GM21529 (cell line): Measurements from ENCODE around the gene SMIM22.
A peak's percentile ranks its signal among the peaks of the same experiment; 100 is the strongest.
"Not testable (repeated sequence)": the region's sequence is repeated elsewhere in the genome, so short reads cannot be mapped to it uniquely, and the experiment has no call there.

Source experiments
- ATAC-seq: cut with Tn5 transposase; IDR thresholded peaks from one replicate; pipeline ENCODE4 v1.9.1; 2021; ENCODE audit not compliant: unreplicated experiment

The SMIM22 gene

DNA sequence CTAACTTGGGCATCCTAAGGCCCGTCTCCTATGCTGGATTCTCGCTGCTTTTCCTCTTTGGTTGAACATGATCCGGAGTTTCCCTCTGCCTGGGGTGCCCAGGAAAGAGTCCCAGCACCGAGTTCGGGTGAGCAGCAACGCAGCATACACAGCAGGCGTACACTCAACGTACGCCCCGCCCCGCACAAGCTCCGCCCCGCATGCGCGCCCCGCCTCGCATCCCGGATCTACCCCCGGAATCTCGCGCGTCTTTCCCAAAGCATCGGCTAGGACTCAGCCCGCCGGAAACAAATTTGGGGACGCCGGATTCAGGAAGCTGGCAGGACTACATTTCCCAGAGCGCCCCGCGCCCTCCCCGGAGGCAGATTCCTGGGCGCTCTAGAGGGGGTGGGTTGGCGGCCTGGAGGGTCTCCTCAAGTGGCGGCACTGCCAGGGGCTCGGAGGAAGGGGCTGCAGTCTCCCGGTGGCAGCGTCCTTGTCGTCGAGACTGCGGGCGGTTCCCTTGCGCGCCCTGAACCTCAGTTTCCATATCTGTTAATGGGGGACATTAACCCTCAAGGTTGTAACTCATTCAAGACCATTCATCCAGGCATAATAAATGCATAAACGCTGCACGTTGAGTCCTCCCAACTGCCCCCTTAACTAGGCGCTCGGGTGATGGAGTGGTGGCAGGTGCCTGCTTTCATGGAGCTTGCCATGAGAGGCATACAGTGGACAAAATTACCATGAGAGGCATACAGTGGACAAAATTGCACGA lies 26.4 kb upstream of the SMIM22 start:
- ATAC-seq = peak; percentile 67

DNA sequence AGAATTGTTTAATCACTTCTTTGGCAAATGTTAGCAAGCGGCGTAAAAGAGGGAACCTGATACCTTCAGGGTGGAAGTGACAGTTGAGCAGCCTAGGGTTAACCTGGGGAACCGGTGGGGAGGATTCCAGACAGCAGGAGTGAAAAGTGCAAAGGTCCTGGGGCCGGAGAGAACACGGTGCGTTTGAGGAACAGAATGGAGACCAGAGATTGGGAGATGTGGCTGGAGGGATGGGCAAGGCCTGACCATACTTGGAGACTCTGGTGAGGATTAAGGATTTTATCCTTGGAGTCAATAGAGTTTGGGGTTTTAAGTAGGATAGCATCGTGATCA lies 25.9 kb upstream of the SMIM22 start:
- no peak for ATAC-seq

DNA sequence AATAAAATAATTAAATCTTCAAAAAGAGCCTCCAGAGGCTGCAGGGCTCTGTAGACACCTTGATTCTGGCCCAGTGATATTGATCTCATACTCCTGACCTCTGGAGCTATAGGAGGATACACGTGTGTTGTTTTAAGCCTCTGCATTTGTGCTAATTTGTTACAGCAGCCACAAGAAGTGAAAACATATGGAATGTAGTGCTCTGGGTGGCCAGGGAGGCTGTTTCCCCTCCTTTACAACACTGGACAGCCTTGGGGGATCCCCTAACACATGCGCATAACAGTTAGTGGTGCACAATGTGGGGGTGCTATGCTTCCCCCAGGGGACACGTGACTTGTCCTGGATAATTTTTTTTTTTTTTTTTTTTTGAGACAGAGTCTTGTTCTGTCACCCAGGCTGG lies 23.5 kb upstream of the SMIM22 start:
- no peak for ATAC-seq

DNA sequence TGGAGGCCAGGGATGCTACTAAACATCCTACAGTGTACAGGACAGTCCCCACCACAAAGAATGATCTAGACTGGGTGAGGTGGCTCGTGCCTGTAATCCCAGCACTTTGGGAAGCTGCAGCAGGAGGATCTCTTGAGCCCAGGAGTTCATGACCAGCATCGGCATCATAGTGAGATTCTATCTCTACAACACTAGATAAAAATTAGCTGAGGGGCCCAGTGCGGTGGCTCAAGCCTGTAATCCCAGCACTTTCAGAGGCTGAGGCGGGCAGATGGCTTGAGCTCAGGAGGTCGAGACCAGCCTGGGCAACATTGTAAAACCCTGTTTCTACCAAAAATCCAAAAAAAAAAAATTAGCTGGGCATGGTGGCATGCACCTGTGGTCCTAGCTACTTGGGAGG lies 22.8 kb upstream of the SMIM22 start:
- ATAC-seq = no peak

DNA sequence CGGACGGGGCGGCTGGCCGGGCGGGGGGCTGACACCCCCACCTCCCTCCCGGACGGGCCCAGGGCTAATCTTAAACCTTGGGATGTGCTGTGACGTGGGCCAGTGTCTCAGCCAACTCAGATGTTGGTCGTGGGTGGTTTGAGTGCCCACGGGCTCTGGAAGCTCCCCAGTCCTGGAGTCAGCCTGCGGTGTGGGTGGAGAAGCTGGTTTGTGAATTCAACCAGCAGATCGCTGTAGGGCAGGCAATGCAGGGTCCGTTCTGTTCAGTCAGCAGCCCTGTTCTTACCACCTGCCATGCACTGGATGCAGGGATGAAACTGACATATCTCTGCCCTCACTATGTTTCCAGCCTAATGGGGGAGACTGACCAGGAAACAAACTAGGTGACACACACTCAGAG lies 20.2 kb upstream of the SMIM22 start:
- ATAC-seq = no peak

DNA sequence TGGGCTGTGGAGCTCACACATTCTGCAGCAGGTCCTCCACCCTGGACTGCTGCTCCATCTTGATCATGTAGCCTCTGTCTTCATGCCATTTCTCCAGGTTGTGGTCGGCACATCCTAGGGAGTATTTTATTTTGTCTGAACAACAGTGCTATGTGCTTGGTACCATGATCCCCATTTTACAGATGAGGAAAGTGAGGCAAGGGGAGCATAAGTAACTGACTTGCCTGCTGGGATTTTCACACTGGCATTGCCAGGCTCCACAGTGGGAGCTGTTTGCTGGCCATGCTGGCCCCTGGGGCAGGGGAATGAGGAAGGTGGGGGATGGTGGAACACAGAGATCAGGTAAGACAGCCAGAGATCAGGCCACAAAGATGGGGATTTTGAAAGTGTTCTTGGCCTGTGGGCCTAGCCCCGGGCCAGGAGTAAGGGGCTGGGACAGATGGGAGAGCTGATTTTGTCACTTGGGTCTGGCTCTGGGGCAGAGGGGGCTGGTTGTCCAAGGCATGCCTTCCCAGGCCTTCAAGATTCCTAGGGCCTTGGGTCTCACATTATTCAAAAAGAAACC lies 18.9 kb upstream of the SMIM22 start:
- no peak for ATAC-seq

DNA sequence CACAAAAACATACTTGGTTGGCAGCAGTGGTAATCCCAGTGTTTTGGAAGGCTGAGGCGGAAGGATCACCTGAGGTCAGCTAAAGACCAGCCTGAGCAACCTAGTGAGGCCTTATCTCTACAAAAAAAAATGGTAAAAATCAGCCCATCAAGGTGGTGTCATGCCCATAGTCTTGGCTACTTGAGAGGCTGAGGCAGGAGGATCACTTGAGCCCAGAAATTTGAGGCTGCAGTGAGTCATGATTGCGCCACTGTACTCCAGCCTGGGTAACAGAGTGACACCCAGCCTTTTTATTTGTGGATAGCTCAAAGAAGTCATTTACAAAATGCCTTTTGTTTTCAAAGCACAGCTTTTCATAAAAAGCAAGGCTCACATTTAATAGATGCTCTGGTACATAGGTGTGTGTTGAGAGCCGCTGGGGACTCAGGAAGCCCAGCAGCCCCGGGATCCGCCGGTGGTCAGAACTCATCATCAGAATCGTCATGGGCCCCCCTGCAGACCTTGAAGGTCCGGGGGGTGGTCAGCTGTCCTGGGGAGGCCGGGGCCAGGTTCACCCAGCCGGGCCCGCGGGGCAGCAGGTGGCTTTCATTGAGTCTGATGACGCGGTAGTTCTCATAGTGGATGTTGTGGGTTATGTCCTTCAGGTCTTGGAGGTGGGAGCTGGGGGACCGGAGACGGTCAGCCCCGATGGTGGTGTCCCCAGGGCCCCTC lies 17.7 kb upstream of the SMIM22 start:
- no peak for ATAC-seq

DNA sequence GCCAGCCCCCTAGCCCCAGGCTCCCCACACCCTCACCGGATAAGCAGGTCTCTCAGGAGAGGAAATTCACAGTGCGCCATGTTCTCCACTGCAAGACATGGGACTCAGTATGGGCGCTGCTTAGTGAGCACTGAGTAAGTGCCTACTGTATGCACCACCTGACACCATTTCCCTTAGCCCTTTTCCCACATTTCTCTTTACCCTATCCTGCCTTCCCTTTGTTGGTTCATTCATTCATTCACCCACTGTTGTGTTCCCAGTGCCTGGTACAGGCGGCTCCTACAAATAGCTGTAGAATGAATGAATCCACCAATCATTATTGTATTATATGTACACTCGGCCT lies 17.1 kb upstream of the SMIM22 start:
- ATAC-seq = no peak

DNA sequence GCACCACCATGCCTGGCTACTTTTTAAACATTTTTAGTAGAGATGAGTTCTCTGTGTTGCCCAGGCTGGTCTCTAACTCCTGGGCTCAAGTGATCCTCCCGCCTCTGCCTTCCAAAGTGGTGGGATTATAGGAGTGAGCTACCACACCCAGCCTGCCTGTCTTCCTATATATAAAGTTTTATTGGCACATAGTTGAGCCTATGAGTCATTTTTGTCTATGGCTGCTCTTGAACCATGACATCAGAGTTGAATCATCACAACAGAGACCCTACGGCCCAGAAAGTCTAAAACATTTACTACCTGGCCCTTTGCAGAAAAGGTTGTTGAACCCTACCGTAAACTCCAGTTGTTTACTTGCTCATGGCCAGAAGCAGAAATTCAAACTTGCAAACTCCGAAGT lies 14.9 kb upstream of the SMIM22 start:
- no peak for ATAC-seq

DNA sequence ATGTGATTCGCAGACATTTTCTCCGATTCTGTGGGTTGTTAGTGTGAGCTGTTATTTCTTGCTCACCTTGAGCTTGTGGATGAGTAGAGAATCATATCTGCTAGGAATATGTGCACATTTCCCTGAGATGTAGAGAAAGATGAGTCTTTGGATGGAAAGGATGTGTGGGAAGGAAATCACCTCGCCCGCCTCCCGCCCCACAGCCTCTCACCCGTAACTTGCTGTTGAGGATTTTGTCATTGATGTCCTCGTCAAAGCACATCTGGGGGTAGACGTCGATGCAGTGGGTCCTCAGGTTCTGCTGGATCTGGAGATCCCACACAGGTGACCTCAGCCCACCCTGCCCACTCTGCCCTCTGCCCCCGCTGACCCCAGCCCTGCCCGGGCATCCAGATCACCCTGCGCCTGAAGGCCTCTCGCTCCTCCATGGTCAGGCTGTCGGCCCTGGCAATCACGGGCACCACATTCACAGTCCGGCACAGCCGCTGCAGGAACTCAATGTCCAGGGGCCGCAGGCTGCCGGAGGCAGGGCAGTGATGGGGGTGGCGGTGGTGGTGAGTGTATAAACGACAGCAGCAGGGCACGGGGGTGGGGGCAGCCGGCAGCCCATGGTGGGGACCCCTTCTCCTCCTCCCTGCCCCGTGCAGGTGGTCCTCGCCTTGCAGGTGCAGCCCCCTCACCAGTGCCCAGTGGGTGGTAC lies 11.8 kb upstream of the SMIM22 start:
- no peak for ATAC-seq

DNA sequence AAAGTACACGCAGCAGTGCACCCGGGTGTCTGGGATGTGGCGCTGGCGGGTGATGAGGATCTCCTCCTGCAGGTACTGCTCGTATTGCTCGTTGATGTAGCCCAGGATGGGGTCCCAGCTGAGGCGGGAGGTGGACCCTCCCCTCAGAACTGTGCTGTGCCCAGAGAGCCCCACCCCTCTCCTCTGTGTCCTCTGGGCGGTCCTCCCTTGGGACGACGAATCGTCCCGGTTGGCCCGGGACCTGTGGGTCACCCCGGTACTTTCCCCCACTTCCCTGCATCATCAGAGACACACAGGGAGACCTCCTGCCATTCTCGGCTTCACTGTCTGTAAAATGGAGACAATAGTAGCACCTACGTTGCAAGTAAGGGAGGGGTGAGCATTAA lies 11.2 kb upstream of the SMIM22 start:
- ATAC-seq = no peak

DNA sequence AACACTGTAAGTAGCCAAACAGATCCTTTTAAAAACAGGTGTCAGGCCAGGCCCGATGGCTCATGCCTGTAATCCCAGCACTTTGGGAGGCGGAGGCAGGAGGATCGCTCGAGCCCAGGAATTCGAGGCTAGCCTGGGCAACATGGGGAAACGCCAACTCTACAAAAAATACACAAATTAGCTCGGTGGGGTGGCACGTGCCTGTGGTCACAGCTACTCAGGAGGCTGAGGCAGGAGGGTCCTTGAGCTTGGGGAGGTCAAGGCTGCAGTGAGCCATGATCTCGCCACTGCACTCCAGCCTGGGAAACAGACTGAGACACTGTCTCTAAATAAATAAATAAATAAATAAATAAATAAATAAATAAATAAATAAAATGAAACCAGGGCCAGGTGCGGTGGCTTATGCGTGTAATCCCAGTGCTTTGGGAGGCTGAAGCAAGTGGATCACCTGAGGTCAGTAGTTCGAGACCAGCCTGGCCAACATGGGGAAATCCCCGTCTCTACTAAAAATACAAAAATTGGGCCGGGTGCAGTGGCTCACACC lies 10.7 kb upstream of the SMIM22 start:
- not testable (repeated sequence) for ATAC-seq

DNA sequence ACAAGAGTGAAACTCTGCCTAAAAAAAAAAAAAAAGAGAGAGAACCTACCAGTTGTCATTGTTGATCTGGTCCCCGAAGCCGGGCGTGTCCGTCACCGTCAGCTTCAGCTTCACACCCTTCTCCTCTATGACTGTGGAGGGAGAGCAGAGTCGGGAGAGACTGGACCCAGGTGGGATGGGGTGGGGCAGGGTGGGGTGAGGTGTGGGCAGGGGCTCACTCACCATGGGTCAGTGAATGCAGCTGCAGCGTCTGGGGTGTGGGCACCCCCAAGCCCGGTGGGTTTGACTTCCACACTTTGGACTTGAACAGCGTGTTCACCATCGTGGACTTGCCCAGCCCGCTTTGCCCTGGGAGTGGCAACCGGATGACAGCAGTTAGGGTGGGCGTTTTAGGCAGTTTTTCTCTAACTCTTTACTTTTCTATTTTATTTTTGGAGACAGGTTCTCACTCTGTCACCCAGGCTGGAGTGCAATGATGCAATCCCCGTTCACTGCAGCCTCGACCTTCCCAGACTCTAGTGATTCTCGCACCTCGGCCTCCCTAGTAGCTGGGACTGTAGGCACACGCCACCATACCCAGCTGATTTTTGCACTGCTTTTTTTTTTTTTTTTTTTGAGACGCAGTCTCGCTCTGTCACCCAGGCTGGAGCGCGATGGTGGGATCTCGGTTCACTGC lies 9.3 kb upstream of the SMIM22 start:
- ATAC-seq = no peak

DNA sequence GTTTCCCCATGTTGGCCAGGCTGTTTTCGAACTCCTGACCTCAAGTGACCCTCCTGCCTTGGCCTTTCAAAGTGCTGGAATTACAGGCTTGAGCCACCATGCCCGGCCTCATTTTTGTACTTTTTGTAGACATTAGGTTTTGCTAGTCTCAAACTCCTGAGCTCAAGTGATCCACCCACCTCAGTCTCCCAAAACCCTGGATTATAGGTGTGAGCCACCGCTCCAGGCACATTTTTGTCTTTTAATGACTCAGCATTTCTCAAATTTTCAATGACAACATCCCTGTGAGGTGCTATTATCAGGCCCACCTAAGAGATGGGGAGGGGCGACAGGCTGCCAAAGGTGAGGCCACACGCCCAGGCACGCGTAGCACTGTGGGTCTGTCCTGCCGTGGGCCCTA lies 8.1 kb upstream of the SMIM22 start:
- ATAC-seq = no peak

DNA sequence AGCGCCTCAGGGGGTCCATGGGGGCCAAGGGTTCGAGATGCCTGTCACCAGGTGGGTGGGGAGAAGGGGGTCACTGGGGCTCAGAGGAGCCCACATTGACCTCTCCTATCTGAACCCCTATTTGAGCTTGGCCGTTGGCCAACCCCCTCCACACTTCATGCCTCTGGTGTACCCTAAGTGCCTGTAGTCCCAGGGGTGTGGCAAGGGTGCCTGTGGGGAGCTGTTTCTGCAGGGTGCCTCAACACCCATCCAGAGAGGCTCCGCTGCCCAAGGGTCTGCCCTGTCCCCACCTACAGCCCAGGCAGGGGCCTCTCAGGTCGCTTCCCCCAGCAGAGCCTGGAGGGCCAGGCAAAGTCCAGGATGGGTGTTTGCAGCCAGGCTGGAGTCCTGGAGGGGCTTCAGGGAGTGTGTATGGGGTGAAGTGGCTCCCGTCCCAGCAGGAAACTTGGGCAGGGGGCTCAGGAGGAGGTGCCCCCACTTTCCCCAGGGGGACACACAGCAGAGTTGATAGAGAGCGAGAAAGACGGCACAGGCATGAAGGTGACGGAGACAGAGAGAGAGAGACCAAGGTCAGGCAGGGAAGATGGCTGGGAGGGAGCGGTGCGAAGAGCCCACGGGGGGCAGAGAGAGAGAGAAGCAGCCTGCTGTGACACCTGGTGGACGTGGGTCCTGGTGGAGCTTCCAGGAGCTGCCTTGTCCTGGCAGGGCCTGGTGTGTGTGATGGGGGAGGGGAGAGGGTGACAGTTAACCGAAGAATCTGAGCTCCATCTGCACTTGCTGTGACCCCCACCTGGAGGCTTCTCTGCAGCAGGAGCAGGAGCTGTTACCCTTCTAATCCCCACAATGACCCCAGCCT lies 7.3 kb upstream of the SMIM22 start, which contains the start of gene SEPTIN12:
TSS of gene SEPTIN12 (minus strand) at position 719 of the 856 bp plus-strand sequence. CDS start at position 19, 700 bp downstream.
- no peak for ATAC-seq

DNA sequence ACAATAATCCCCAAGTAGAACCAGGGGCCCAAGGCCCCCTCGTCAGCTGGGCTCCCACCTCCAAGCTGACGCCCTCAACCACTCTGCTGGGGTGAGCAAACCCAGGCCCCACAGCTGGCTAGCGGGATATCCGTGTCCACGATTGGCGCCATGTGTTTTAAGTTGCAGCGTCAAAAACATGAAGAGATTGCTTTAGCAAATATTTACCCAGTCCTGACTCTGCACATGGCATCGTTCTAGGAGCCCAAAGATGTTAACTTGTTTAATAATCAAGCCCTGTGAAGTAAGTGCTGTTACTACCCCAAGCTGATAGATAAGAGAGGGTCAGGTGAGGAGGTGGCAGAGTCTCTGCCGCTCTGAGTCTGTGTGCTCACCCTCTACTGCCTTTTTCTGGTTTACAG lies 6.7 kb upstream of the SMIM22 start:
- no peak for ATAC-seq

DNA sequence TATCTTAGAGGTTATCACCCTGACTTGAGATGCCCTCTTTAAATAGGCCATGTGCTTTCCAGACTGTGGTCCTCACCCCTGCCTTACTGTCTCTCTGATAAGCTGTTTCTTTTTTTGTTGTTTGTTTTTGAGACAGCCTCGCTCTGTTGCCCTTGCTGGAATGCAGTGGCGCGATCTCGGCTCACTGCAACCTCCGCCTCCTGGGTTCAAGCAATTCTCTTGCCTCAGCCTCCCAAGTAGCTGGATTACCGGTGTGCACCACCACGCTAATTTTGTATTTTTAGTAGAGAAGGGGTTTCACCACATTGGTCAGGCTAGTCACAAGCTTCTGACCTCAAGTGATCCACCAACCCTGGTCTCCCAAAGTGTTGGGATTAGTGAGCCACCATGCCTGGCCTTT lies 6.3 kb upstream of the SMIM22 start:
- ATAC-seq = no peak

DNA sequence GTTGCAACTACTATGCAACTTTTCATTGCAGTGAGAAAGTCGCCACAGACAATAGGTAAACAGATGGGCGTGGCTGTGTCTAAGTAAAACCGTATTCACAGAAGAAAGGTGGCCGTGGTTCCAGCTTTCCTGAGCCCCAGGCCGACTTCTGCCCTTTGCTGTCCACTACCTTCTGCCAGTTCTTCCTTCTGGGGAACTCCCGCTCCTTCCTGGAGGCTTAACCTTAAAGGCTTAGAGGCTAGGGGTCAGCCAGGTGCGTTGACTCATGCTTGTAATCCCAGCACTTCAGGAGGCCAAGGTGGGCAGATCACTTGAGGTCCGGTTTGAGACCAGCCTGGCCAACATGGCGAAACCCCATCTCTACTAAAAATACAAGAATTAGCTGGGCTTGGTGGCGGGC lies 4.9 kb upstream of the SMIM22 start:
- ATAC-seq = no peak

DNA sequence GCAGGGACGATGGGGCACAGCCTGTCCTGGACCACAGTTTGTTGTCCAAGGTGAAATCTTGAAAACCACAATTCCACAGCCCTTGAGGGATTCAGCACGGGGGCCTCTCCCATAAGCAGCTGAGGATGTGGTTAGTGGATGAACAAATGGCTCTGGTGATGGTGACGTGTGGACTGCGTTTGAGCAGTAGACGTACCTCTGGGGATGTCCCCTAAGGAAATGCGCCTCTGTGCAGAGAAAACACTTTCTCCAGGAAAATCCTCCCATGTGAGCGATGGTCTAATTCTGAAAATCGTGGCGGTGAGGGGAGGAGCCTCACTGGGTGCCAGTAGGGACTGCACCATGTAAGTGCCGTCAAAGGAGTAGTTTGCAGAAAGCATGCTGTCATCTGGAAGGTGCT lies 4.3 kb upstream of the SMIM22 start:
- ATAC-seq = no peak

DNA sequence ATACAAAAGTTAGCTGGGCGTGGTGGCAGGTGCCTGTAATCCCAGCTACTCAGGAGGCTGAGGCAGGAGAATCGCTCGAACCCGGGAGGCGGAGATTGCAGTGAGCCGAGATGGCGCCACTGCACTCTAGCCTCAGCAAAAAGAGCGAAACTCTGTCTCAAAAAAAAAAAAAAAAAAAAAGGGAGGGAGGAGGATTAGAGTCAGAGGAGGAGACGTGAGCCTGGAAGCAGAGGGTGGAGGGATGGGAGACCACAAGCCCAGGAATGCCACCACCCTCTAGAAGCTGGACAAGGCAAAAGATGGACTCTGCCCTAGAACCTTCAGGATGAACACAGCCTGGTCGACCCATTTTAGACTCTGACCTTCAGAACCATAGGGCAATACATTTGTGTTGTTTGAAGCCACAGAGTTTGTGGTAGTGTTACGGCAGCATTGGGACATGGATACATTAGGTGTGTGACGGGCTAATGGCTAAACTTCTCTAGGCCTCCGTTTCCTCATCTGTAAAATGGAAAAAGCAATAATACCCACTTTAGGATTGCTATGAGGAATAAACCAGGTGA lies 2.1 kb upstream of the SMIM22 start:
- ATAC-seq = no peak
